HepG2 (cell line): ENCODE measurements around the gene OR8D1.

Source experiments
- BRF2 ChIP-seq: sonication (generic); formaldehyde crosslinking; IDR thresholded peaks from 2 replicates; pipeline ENCODE4 v1.8.1; 2022; ENCODE audit warnings: mild to moderate bottlenecking, missing genetic modification reagents
- CTCF ChIP-seq: sonication (generic); formaldehyde crosslinking; IDR thresholded peaks from 2 replicates; pipeline ENCODE4 v1.5.0; 2020; ENCODE audit warnings: mild to moderate bottlenecking, missing genetic modification reagents, moderate library complexity
- ESRRA ChIP-seq: sonication (generic); formaldehyde crosslinking; IDR thresholded peaks from 2 replicates; pipeline ENCODE4 v1.5.1; 2020; ENCODE audit warnings: mild to moderate bottlenecking, low read depth, missing genetic modification reagents
- GLI4 ChIP-seq: sonication (generic); formaldehyde crosslinking; IDR thresholded peaks from 2 replicates; pipeline ENCODE4 v1.5.1; 2020; ENCODE audit warnings: missing genetic modification reagents, mild to moderate bottlenecking, moderate library complexity, borderline replicate concordance
- HDAC1 ChIP-seq: sonication (generic); formaldehyde crosslinking; IDR thresholded peaks from 2 replicates; pipeline ENCODE4 v1.5.1; 2020; ENCODE audit warnings: mild to moderate bottlenecking, missing genetic modification reagents
- HNRNPUL1 ChIP-seq: fragments of 200-400 bp; formaldehyde crosslinking; IDR thresholded peaks from 2 replicates; pipeline ENCODE4 v1.6.1; 2017; ENCODE audit warnings: low read depth, mild to moderate bottlenecking, low read length, moderate library complexity
- JUN ChIP-seq: sonication (generic); formaldehyde crosslinking; IDR thresholded peaks from 2 replicates; pipeline ENCODE4 v1.4.0; 2020; ENCODE audit warnings: mild to moderate bottlenecking, missing genetic modification reagents
- KMT2B ChIP-seq: IDR thresholded peaks from 2 replicates; pipeline ENCODE4 v1.6.1; 2016; ENCODE audit warnings: missing genetic modification reagents, missing compliant biosample characterization
- NFYB ChIP-seq: sonication (generic); formaldehyde crosslinking; IDR thresholded peaks from 2 replicates; pipeline ENCODE4 v1.4.0; 2020; ENCODE audit warnings: missing genetic modification reagents
- POLR2AphosphoS5 ChIP-seq: IDR thresholded peaks from 2 replicates; pipeline ENCODE4 v1.6.1; 2012; ENCODE audit warnings: low read depth, low read length
- PPARG ChIP-seq: conservative IDR thresholded peaks from 2 replicates; pipeline ENCODE4 v1.6.1; 2016; ENCODE audit warnings: missing biosample characterization, missing genetic modification reagents
- ZBTB26 ChIP-seq: IDR thresholded peaks from 2 replicates; pipeline ENCODE4 v1.6.1; 2016; ENCODE audit warnings: missing compliant biosample characterization, missing genetic modification reagents, borderline replicate concordance
- ZNF224 ChIP-seq: sonication (generic); formaldehyde crosslinking; IDR thresholded peaks from 2 replicates; pipeline ENCODE4 v1.5.0; 2020; ENCODE audit warnings: mild to moderate bottlenecking, missing genetic modification reagents
- ZNF281 ChIP-seq: sonication (generic); formaldehyde crosslinking; IDR thresholded peaks from 2 replicates; pipeline ENCODE4 v1.4.0; 2020; ENCODE audit warnings: missing genetic modification reagents, borderline replicate concordance

- TF ChIP-seq NFYB (CRISPR knock-in tag) (no peak), JUN (no peak), KMT2B (CRISPR knock-in tag) (no peak), CTCF (no peak), ZBTB26 (no peak), HDAC1 (CRISPR knock-in tag) (no peak), ZNF281 (CRISPR knock-in tag) (no peak), POLR2AphosphoS5 (no peak), GLI4 (CRISPR knock-in tag) (no peak), BRF2 (no peak), PPARG (CRISPR knock-in tag) (no peak), ESRRA (CRISPR knock-in tag) (no peak), HNRNPUL1 (no peak), ZNF224 (CRISPR knock-in tag) (no peak)
Observed at GRCh38 chr11:124277207-124277606, 36.5 kb downstream of the OR8D1 start.
